ENCODE measurements around the gene GCSAM. TPM values are rescaled to one million over a fixed set of nuclear protein-coding genes. Genes with fewer than 3 reads are reported as not detected.

GCSAM gene
- total and polyA plus RNA-seq, 4 donors, result 0.08 to 0.75 (median 0.27) TPM; not detected in 1

GRCh38 chr3:112143689-112144088, 10.6 kb upstream of the GCSAM start:
- Histone ChIP-seq H3K9me3 (ENCODE audit: control insufficient read depth in 4 of 4, low read length in 3 of 4) (peaks cover 0 to 7% (median 3%) of the 10 kb centered on the region in 4 donors), H3K9ac (ENCODE audit: low read depth in 1 of 2, low read length in 2 of 2) (no peak overlapping the region), H3K27me3 (ENCODE audit: control insufficient read depth in 4 of 4, insufficient read depth in 4 of 4, low read length in 3 of 4) (peaks cover 0 to 5% (median under 1%) of the 10 kb centered on the region in 4 donors), H3K4me1 (ENCODE audit: control insufficient read depth in 4 of 4, insufficient read depth in 4 of 4, low read length in 3 of 4) (no peaks in the 10 kb centered on the region), H3K27ac (ENCODE audit: low read depth in 1 of 2, low read length in 2 of 2) (no peak overlapping the region), H3K4me3 (ENCODE audit: low read depth in 1 of 3, low read length in 3 of 3) (no peak overlapping the region), H3K36me3 (ENCODE audit: control insufficient read depth in 4 of 4, insufficient read depth in 3 of 4, low read depth in 1 of 4, low read length in 3 of 4) (no peaks in the 10 kb centered on the region)
- 85% methylated on average over 1 of the region's 1 CpG for WGBS
- TF ChIP-seq, protein P1, sequence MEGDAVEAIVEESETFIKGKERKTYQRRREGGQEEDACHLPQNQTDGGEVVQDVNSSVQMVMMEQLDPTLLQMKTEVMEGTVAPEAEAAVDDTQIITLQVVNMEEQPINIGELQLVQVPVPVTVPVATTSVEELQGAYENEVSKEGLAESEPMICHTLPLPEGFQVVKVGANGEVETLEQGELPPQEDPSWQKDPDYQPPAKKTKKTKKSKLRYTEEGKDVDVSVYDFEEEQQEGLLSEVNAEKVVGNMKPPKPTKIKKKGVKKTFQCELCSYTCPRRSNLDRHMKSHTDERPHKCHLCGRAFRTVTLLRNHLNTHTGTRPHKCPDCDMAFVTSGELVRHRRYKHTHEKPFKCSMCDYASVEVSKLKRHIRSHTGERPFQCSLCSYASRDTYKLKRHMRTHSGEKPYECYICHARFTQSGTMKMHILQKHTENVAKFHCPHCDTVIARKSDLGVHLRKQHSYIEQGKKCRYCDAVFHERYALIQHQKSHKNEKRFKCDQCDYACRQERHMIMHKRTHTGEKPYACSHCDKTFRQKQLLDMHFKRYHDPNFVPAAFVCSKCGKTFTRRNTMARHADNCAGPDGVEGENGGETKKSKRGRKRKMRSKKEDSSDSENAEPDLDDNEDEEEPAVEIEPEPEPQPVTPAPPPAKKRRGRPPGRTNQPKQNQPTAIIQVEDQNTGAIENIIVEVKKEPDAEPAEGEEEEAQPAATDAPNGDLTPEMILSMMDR (IDR thresholded peaks at IDR 0.05; ENCODE audit: low read depth, low read length, missing input control), result no peak
- TF ChIP-seq SP1 (IDR thresholded peaks at IDR 0.05) (no peak), NR2F2 (IDR thresholded peaks at IDR 0.05) (no peak), JUND (IDR thresholded peaks at IDR 0.05) (no peak), EGR1 (IDR thresholded peaks at IDR 0.05; ENCODE audit: low read depth in 2 of 2) (no peak), RAD21 (IDR thresholded peaks at IDR 0.05) (no peak), FOXA1 (IDR thresholded peaks at IDR 0.05) (no peak), HNF4G (IDR thresholded peaks at IDR 0.05) (no peak), GABPA (IDR thresholded peaks at IDR 0.05 in 1 of 2, conservative IDR thresholded peaks at IDR 0.05 in 1 of 2) (no peak)
- TF ChIP-seq, protein P2, sequence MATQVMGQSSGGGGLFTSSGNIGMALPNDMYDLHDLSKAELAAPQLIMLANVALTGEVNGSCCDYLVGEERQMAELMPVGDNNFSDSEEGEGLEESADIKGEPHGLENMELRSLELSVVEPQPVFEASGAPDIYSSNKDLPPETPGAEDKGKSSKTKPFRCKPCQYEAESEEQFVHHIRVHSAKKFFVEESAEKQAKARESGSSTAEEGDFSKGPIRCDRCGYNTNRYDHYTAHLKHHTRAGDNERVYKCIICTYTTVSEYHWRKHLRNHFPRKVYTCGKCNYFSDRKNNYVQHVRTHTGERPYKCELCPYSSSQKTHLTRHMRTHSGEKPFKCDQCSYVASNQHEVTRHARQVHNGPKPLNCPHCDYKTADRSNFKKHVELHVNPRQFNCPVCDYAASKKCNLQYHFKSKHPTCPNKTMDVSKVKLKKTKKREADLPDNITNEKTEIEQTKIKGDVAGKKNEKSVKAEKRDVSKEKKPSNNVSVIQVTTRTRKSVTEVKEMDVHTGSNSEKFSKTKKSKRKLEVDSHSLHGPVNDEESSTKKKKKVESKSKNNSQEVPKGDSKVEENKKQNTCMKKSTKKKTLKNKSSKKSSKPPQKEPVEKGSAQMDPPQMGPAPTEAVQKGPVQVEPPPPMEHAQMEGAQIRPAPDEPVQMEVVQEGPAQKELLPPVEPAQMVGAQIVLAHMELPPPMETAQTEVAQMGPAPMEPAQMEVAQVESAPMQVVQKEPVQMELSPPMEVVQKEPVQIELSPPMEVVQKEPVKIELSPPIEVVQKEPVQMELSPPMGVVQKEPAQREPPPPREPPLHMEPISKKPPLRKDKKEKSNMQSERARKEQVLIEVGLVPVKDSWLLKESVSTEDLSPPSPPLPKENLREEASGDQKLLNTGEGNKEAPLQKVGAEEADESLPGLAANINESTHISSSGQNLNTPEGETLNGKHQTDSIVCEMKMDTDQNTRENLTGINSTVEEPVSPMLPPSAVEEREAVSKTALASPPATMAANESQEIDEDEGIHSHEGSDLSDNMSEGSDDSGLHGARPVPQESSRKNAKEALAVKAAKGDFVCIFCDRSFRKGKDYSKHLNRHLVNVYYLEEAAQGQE (IDR thresholded peaks at IDR 0.05), result no peak
- TF ChIP-seq, protein P3, sequence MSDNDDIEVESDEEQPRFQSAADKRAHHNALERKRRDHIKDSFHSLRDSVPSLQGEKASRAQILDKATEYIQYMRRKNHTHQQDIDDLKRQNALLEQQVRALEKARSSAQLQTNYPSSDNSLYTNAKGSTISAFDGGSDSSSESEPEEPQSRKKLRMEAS (IDR thresholded peaks at IDR 0.05), result no peak
- no peak for DNase-seq (ENCODE audit: low spot score)

GRCh38 chr3:112143251-112143650, 10.2 kb upstream of the GCSAM start:
- 79% methylated on average over 1 of the region's 1 CpG for WGBS
- TF ChIP-seq TAF1 (conservative IDR thresholded peaks at IDR 0.05) (no peak), ATF3 (IDR thresholded peaks at IDR 0.05) (no peak), HNF4G (IDR thresholded peaks at IDR 0.05) (no peak), FOXA2 (IDR thresholded peaks at IDR 0.05) (no peak), NR2F2 (IDR thresholded peaks at IDR 0.05) (no peak), RAD21 (IDR thresholded peaks at IDR 0.05) (no peak), GABPA (IDR thresholded peaks at IDR 0.05 in 1 of 2, conservative IDR thresholded peaks at IDR 0.05 in 1 of 2) (no peak), YY1 (IDR thresholded peaks at IDR 0.05) (no peak), FOXA1 (IDR thresholded peaks at IDR 0.05) (no peak), EGR1 (IDR thresholded peaks at IDR 0.05; ENCODE audit: low read depth in 2 of 2) (no peak), SP1 (IDR thresholded peaks at IDR 0.05) (no peak), RXRA (IDR thresholded peaks at IDR 0.05) (no peak)
- TF ChIP-seq, protein P1 (IDR thresholded peaks at IDR 0.05; ENCODE audit: low read depth, low read length, missing input control), result no peak
- TF ChIP-seq, protein P4, sequence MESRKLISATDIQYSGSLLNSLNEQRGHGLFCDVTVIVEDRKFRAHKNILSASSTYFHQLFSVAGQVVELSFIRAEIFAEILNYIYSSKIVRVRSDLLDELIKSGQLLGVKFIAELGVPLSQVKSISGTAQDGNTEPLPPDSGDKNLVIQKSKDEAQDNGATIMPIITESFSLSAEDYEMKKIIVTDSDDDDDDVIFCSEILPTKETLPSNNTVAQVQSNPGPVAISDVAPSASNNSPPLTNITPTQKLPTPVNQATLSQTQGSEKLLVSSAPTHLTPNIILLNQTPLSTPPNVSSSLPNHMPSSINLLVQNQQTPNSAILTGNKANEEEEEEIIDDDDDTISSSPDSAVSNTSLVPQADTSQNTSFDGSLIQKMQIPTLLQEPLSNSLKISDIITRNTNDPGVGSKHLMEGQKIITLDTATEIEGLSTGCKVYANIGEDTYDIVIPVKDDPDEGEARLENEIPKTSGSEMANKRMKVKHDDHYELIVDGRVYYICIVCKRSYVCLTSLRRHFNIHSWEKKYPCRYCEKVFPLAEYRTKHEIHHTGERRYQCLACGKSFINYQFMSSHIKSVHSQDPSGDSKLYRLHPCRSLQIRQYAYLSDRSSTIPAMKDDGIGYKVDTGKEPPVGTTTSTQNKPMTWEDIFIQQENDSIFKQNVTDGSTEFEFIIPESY (IDR thresholded peaks at IDR 0.05), result no peak
- TF ChIP-seq, protein P3 (IDR thresholded peaks at IDR 0.05), result no peak
- TF ChIP-seq, protein P2 (IDR thresholded peaks at IDR 0.05), result no peak
- DNase-seq (ENCODE audit: low spot score), result no peak
- Histone ChIP-seq H3K9me3 (ENCODE audit: control insufficient read depth in 4 of 4, low read length in 3 of 4) (peaks cover 0 to 7% (median 1%) of the 10 kb centered on the region in 4 donors), H3K4me3 (ENCODE audit: low read depth in 1 of 3, low read length in 3 of 3) (no peak overlapping the region), H3K9ac (ENCODE audit: low read depth in 1 of 2, low read length in 2 of 2) (no peak overlapping the region), H3K4me1 (ENCODE audit: control insufficient read depth in 4 of 4, insufficient read depth in 4 of 4, low read length in 3 of 4) (no peaks in the 10 kb centered on the region), H3K36me3 (ENCODE audit: control insufficient read depth in 4 of 4, insufficient read depth in 3 of 4, low read depth in 1 of 4, low read length in 3 of 4) (no peaks in the 10 kb centered on the region), H3K27me3 (ENCODE audit: control insufficient read depth in 4 of 4, insufficient read depth in 4 of 4, low read length in 3 of 4) (peaks cover 0 to 2% (median 0%) of the 10 kb centered on the region in 4 donors), H3K27ac (ENCODE audit: low read depth in 1 of 2, low read length in 2 of 2) (no peak overlapping the region)

Data from liver (tissue), 9 donors.